Effector memory CD4-positive, alpha-beta T cell (primary cell): ENCODE data around the gene GGT5.

Experiments
- DNase-seq, 3 donors: peaks; one replicate each; pipeline ENCODE4 v3.0.0-alpha.2; 2020
- H3K27ac ChIP-seq: 2 replicates; pipeline ENCODE4 v1.7.0; 2013; ENCODE audit warnings: mild to moderate bottlenecking, low read length, moderate library complexity; ENCODE audit not compliant: insufficient read depth, poor library complexity, severe bottlenecking
- H3K27me3 ChIP-seq: replicated peaks from 2 replicates; pipeline ENCODE4 v1.7.0; 2013; ENCODE audit warnings: mild to moderate bottlenecking, low read length; ENCODE audit not compliant: insufficient read depth, control insufficient read depth, poor library complexity, severe bottlenecking
- H3K36me3 ChIP-seq: 2 replicates; pipeline ENCODE4 v1.7.0; 2013; ENCODE audit warnings: mild to moderate bottlenecking, low read length, moderate library complexity; ENCODE audit not compliant: control insufficient read depth, insufficient read depth
- H3K4me1 ChIP-seq: 2 replicates; pipeline ENCODE4 v1.7.0; 2013; ENCODE audit warnings: low read length, mild to moderate bottlenecking; ENCODE audit not compliant: control insufficient read depth, insufficient read depth, poor library complexity, severe bottlenecking
- H3K4me3 ChIP-seq: 2 replicates; pipeline ENCODE4 v1.7.0; 2013; ENCODE audit warnings: low read length, low read depth, mild to moderate bottlenecking; ENCODE audit not compliant: insufficient read depth, poor library complexity, severe bottlenecking
- H3K9me3 ChIP-seq: 2 replicates; pipeline ENCODE4 v1.7.0; 2013; ENCODE audit warnings: mild to moderate bottlenecking, low read length, moderate library complexity; ENCODE audit not compliant: control insufficient read depth

Gene GGT5

GRCh38 chr22:24235315-24235714 is 9.6 kb downstream of the GGT5 start:
- no peaks in the 10 kb centered on the region for H3K36me3 ChIP-seq
- DNase-seq: no peak
- no peak overlapping the region for H3K4me3 ChIP-seq
- no peak overlapping the region for H3K27ac ChIP-seq
- H3K4me1 ChIP-seq: no peaks in the 10 kb centered on the region
- H3K9me3 ChIP-seq: no peaks in the 10 kb centered on the region
- no peaks in the 10 kb centered on the region for H3K27me3 ChIP-seq

GRCh38 chr22:24233816-24234215 is 11.1 kb downstream of the GGT5 start:
- Histone ChIP-seq H3K27ac (no peak overlapping the region), H3K36me3 (no peaks in the 10 kb centered on the region), H3K9me3 (no peaks in the 10 kb centered on the region), H3K4me1 (no peaks in the 10 kb centered on the region), H3K27me3 (no peaks in the 10 kb centered on the region), H3K4me3 (no peak overlapping the region)
- DNase-seq: no peak

GRCh38 chr22:24233235-24233634 is 11.6 kb downstream of the GGT5 start:
- Histone ChIP-seq H3K36me3 (no peaks in the 10 kb centered on the region), H3K4me3 (no peak overlapping the region), H3K27me3 (no peaks in the 10 kb centered on the region), H3K27ac (no peak overlapping the region), H3K4me1 (no peaks in the 10 kb centered on the region), H3K9me3 (no peaks in the 10 kb centered on the region)
- no peak for DNase-seq

GRCh38 chr22:24232725-24233124 is 12.2 kb downstream of the GGT5 start:
- Histone ChIP-seq H3K36me3 (no peaks in the 10 kb centered on the region), H3K9me3 (no peaks in the 10 kb centered on the region)
- DNase-seq: no peak

GRCh38 chr22:24232124-24232523 is 12.8 kb downstream of the GGT5 start:
- no peaks in the 10 kb centered on the region for H3K36me3 ChIP-seq
- no peak overlapping the region for H3K27ac ChIP-seq
- H3K9me3 ChIP-seq: no peaks in the 10 kb centered on the region
- H3K4me1 ChIP-seq: no peaks in the 10 kb centered on the region
- H3K4me3 ChIP-seq: no peak overlapping the region
- no peak for DNase-seq
- H3K27me3 ChIP-seq: no peaks in the 10 kb centered on the region

More at GRCh38 chr22:24232725-24233124, 12.2 kb downstream of the GGT5 start:
- Histone ChIP-seq H3K27ac (no peak overlapping the region), H3K27me3 (no peaks in the 10 kb centered on the region), H3K4me3 (no peak overlapping the region), H3K4me1 (no peaks in the 10 kb centered on the region)

GRCh38 chr22:24231706-24232105 is 13.2 kb downstream of the GGT5 start:
- Histone ChIP-seq H3K4me1 (no peaks in the 10 kb centered on the region), H3K36me3 (no peaks in the 10 kb centered on the region), H3K9me3 (no peaks in the 10 kb centered on the region), H3K27me3 (no peaks in the 10 kb centered on the region), H3K27ac (no peak overlapping the region), H3K4me3 (no peak overlapping the region)
- DNase-seq: no peak

GRCh38 chr22:24230911-24231656 is 13.8 kb downstream of the GGT5 start:
- Histone ChIP-seq H3K9me3 (no peaks in the 10 kb centered on the region), H3K27me3 (no peaks in the 10 kb centered on the region), H3K4me1 (no peaks in the 10 kb centered on the region), H3K27ac (no peak overlapping the region), H3K4me3 (no peak overlapping the region), H3K36me3 (no peaks in the 10 kb centered on the region)
- DNase-seq: peak; percentile 15 to 49 (median 26)

- no peaks in the 10 kb centered on the region for H3K4me1 ChIP-seq
- H3K4me3 ChIP-seq: no peak overlapping the region
- H3K27me3 ChIP-seq: no peaks in the 10 kb centered on the region
- DNase-seq: no peak
- no peak overlapping the region for H3K27ac ChIP-seq
- no peaks in the 10 kb centered on the region for H3K9me3 ChIP-seq
- H3K36me3 ChIP-seq: no peaks in the 10 kb centered on the region
Observed at GRCh38 chr22:24225951-24226350, 18.9 kb downstream of the GGT5 start.

- Histone ChIP-seq H3K27ac (no peak overlapping the region), H3K4me1 (no peaks in the 10 kb centered on the region), H3K36me3 (no peaks in the 10 kb centered on the region), H3K27me3 (no peaks in the 10 kb centered on the region), H3K9me3 (no peaks in the 10 kb centered on the region), H3K4me3 (no peak overlapping the region)
- no peak for DNase-seq
Observed at GRCh38 chr22:24225044-24225601, 19.8 kb downstream of the GGT5 start.

- no peaks in the 10 kb centered on the region for H3K36me3 ChIP-seq
- H3K4me1 ChIP-seq: no peaks in the 10 kb centered on the region
- no peak overlapping the region for H3K27ac ChIP-seq
- no peaks in the 10 kb centered on the region for H3K27me3 ChIP-seq
- no peaks in the 10 kb centered on the region for H3K9me3 ChIP-seq
- no peak for DNase-seq
- no peak overlapping the region for H3K4me3 ChIP-seq
Observed at GRCh38 chr22:24224468-24224867, 20.4 kb downstream of the GGT5 start.
